HG02884 (cell line): Measurements from ENCODE around the gene ZBED4.

ENCODE experiments used
- ATAC-seq: cut with Tn5 transposase; IDR thresholded peaks from one replicate; pipeline ENCODE4 v1.9.1; 2021; ENCODE audit warnings: mild to moderate bottlenecking, moderate library complexity; ENCODE audit not compliant: unreplicated experiment

ZBED4 gene

DNA sequence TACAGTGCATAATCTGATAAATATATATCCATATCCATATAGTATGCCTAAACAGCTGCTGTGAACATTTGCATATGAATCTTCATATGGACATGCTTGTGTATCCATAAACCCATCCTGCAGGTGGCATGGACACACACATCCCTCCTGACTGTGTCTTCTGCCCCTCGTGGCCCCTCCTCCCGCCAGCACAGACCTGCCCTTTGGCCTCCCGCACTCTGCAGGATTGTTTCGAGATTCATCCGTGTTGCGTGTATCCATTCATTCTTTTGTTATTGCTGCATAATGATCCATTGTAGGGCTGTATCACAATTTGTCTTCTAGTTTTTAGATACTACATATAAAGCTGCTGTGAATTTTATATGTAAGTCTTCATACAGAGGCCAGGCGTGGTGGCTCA is 24.0 kb downstream of the ZBED4 start:
- ATAC-seq: no peak

DNA sequence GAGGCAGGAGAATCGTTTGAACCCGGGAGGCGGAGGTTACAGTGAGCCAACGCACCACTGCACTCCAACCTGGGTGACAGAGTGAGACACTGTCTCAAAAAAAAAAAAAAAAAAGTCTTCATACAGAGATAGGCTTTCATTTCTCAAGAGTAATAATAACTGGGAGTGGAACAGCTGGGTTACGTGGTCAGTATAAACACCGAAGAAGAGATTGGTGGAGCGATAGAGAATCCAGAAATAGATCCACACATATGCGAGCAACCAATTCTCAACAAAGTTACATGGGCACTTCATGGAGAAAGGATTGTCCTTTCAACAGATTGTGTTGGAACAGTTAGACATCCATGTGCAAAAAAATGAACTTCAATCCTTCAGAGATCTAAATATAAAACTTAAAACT is 24.6 kb downstream of the ZBED4 start:
- no peak for ATAC-seq

DNA sequence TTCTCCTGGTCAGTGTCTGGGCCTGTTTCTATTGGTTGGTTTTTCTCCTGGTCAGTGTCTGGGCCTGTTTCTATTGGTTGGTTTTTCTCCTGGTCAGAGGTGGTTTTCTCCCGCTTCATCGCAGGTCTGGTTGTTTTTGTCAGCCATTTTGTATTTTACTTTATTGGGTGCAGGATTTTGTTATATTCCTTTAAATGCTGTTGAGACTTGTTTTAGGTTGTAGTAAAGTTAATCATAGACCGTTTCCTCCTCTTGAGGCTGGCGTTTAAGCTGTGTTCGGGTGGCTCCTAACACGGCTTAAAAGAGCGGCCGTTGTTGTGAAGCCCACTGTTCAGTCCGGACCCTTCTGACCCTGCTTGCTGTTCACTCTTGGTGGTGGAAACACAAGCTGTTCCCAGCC is 26.2 kb downstream of the ZBED4 start:
- no peak for ATAC-seq

DNA sequence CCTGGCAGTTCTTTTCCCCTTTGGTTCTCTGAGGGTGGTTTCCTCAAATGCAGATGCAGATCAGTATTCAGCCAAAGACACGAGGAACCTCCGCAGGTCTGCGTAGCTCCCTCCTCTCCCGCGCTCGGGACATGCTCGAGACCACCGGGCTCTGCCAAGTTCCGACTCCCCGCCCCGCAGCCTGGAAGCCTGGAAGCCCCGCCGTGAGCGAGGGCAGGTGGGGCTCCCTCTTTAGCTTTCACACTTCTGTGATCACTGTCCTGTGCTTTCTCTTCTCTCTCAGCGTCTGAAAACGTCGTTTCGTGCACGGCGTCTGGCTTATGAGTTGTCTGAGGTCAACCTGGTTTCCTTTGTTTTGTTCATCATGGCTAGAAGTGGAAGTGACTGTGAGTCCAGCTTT is 26.6 kb downstream of the ZBED4 start:
- ATAC-seq: no peak

DNA sequence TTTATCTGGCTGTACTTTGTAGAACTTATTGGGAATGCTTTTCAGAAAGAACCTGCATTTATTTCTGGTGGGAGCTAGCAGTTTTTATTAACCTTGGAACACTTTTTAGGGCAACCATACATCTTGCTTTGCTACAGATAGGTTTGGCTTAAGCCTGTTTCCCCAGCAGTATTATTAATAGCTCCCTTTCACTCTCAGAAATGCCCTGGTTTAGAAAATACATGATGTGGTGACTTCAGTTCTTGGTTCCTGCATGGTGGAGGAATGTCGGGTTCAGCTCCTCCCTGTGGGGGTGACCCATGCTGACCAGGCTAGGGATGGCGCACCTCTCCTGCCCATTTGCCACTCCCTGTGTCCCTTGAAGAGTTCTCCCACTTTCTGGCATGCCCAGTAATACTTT is 28.2 kb downstream of the ZBED4 start:
- no peak for ATAC-seq

DNA sequence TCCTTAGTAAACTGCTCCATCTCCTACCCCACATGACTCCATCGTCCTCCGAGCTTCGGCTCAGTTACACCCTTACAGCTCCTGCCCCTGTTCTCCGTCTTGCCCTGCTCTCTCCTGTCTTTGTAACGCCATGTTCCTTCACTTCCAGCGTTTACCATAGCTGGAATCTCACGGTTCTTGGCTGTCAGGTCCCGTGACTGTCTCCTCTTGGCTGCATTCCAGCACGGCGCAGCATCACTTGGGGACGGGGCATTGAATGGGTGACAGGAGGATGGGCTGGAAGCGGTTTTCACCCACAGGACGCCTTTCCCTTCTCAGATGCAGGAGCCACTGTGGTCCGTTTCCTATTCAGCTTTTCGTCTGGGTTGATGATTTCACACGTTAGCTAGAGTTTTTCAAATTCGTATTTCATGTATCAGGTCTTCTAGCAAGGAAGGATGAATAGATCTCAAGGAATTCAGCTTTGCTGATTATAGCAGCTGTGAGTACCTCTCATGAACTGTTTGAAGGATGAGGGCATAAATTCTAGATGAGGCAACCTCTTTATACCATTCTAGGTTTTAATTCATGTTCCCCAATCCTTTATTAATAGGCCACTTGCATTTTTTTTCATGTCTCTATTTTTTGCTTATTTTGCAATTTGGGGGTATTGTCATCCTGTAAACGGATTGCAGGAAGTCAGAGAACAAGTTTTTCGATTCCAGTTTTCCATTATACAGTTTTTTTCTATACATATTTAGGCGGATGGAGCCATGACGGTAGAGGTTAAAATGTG is 29.1 kb downstream of the ZBED4 start:
- no peak for ATAC-seq

DNA sequence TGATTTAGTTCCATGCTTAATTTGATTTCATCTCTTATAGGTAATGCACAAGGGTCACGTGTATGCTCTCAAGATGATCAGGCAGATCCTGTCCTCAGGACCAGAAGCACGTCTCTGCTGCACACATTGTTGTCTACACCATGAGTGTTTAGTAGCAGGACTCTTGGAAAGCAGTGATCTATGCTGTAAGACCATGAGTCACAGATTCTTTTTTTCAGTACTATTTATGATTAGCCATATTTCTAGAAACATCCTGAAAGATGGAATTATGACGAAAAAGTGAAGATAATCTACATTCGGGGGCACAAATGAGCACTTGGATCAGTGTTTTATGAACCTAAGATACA is 29.6 kb downstream of the ZBED4 start:
- no peak for ATAC-seq

DNA sequence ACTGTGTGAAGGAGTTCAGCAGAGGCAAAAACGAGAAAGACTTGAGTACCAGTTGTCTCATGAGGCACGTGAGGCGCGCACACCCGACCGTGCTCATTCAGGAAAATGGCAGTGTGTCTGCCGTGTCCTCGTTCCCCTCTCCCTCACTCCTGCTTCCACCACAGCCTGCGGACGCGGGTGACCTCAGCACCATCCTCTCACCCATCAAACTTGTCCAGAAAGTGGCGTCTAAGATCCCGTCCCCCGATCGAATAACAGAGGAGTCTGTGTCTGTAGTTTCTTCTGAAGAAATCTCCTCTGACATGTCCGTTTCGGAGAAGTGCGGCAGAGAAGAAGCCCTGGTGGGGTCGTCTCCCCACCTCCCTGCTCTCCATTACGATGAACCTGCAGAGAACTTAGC is 30.4 kb downstream of the ZBED4 start:
- ATAC-seq: no peak

DNA sequence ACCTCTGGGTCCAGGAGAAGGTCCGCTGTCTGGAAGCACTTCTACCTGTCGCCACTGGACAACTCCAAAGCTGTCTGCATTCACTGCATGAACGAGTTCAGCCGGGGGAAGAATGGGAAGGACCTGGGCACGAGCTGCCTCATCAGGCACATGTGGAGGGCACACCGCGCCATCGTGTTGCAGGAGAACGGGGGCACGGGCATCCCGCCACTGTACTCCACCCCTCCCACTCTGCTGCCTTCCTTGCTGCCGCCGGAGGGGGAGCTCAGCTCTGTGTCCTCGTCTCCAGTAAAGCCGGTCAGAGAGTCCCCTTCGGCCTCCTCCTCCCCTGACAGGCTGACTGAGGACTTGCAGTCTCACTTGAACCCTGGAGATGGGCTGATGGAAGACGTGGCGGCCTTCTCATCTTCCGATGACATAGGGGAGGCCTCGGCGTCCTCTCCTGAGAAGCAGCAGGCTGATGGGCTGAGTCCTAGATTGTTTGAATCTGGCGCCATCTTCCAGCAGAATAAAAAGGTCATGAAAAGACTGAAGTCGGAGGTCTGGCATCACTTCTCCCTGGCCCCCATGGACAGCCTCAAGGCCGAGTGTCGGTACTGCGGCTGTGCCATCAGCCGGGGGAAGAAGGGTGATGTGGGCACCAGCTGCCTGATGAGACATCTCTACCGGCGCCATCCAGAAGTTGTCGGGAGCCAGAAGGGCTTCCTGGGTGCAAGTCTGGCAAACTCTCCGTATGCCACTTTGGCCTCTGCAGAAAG is 31.0 kb downstream of the ZBED4 start:
- no peak for ATAC-seq

DNA sequence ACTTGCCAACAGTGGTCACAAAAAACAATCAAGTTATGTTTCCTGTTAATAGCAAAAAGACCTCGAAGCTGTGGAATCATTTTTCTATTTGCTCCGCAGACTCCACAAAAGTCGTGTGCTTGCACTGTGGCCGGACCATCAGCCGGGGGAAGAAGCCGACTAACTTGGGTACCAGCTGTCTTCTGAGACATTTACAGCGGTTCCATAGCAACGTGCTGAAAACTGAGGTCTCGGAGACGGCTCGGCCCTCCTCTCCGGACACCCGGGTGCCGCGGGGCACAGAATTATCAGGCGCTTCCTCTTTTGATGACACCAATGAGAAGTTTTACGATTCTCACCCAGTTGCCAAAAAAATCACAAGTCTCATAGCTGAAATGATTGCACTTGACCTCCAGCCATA is 31.6 kb downstream of the ZBED4 start:
- no peak for ATAC-seq

DNA sequence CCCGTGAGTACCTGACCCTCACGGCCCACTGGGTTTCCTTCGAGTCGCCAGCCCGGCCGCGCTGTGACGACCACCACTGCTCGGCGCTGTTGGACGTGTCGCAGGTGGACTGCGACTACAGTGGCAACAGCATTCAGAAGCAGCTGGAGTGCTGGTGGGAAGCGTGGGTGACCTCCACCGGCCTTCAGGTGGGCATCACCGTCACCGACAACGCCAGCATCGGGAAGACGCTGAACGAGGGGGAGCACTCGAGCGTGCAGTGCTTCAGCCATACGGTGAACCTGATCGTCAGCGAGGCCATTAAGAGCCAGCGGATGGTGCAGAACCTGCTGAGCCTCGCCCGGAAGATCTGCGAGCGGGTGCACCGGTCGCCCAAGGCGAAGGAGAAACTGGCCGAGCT is 32.2 kb downstream of the ZBED4 start:
- ATAC-seq: no peak

DNA sequence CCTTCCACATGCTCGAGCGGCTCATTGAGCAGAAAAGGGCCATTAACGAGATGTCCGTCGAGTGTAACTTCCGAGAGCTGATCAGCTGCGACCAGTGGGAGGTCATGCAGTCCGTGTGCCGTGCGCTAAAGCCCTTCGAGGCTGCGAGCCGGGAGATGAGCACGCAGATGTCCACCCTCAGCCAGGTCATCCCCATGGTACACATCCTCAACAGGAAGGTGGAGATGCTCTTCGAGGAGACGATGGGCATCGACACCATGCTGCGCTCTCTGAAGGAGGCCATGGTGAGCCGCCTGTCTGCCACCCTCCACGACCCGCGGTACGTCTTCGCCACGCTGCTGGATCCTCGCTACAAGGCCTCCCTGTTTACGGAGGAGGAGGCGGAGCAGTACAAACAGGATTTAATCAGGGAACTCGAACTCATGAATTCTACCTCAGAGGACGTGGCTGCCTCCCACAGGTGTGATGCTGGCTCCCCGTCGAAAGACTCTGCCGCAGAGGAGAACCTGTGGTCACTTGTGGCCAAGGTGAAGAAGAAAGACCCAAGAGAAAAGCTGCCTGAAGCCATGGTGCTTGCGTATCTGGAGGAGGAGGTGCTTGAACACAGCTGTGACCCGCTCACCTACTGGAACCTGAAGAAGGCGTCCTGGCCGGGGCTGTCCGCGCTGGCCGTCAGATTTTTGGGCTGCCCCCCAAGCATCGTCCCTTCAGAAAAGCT is 32.9 kb downstream of the ZBED4 start:
- no peak for ATAC-seq

DNA sequence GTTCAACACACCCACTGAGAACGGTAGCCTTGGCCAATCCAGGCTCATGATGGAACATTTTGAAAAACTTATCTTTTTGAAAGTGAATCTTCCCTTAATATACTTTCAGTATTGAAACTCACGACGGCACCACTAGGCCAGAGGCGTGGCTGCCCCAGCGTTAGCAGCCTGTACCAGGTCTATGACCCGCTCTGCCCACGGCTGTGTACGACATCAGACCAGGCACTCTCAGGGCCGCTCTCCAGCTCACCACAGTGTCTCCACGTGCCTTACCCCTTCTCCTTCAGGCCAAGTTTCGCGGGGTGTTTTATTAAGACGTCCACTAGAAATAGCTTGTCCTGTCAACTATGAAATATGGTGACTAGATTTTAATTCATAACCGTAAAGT is 33.4 kb downstream of the ZBED4 start:
- ATAC-seq: no peak

DNA sequence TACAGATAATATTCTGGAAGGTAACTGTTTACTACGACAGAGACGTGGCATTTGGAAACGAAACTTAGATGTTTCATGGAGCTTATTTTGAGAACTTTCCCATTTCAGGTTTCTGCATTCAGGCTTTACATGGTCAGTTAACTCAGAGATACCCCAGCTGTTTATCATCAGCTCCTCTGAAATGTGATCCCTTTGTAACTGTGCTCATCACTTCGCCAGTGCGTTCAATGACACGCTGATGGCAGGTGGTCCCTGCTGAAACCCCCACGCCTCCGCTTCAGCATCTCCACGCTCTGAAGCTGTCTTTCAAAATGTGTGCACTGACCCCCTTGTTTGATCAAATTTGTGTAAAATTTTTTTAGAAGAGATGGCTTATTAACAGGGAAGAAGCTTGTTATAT is 34.1 kb downstream of the ZBED4 start:
- ATAC-seq: no peak

DNA sequence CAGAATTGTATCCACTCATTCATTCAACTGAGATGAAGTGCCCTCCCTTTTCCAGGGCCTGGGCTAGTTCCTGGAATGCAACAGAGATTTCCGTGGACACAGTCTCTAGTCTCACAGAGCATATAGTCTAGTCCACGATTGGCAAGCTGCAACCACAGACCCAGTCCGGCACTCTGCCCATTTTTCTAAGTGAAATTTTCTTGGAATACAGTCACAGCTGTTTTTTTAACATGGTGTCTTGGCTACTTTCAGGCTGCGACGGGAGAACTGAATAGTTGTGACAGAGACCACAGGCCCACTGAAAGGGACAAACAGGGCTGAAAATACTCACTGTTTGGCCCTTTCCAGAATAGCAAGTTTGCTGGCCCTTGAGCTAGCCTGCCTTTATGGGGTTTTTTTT is 35.4 kb downstream of the ZBED4 start:
- no peak for ATAC-seq

DNA sequence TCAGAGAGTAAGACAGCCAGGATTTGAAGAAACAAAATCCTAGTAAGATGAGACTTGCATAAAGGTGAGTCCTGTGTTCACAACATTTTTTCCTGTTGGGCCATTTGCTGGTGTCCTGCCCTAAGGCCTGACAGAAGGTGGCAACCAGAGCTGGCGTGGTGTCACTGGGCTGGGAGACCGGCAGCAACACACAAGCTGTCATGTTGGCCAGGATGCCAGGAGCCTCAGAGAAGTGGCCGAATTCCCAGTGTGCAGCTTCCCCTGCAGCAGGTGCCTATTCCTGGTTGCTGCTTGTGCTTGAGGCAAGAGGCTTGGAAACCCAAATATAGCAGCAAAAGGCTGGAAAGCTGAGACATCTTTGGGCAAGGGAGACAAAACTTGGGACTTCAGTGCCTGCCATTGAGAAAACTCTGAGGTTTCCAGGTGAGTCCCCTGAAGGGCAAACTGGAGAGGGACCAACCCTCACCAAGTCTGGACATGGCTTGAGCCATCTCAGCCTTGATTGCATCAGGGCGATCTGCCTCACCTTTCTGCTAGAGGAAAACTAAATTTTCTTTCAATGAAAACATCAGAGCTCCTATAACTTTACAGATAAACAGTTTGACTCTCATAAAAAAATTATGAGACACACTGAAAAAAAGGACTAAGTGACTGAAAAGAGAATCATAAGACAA is 38.7 kb downstream of the ZBED4 start:
- no peak for ATAC-seq

DNA sequence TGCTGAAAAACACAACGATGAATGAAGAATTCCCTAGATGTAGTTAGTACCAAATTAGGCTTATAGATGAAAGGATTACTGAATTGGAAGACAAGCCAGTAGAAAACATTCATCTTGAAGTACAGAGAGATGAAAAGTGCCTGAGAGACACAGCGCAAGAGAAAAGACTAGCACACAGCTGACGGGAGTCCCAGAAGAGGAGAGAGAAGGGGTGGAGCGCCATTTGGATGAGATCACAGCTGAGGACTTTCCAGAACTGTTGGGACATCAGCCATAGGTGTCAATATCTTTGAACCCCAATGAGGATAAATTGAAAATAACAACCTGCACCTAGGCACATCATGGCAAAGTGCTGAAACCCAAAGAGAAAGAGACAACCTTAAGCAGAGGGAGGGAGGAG is 39.4 kb downstream of the ZBED4 start:
- no peak for ATAC-seq

DNA sequence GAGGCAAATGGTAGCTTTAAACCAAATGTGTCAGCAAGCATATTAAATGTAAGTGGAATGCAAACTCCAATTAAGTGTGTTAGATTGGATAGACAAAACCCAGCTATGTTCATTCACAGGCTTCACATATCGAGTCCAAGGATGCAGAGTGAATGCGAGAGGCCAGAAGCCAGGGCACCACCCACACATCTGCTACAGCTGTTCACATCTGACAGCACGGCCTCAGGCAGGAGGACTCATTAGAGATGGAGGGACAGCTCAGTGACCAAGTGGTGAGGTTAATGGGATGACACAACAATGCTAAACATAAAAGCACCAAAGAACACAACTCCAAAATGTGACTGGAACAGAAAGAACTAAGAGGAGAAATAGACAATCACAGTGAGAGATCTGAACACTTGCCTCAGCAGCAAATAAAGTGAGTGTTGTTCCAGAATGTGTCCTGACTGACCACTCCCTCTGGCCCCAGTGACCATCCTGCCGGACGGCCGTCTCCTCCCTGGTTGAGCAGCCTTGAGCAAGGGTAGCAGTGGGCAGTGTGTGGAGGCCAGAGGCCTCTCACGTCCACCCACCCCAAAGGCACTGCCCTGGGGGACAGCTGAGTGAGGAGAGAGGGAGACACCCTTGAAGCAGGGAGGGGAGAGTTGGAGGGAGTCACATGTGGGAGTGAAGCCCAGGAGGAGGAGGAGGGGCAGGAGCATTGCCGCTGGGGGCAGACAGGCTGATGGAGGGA is 40.8 kb downstream of the ZBED4 start:
- ATAC-seq: no peak

DNA sequence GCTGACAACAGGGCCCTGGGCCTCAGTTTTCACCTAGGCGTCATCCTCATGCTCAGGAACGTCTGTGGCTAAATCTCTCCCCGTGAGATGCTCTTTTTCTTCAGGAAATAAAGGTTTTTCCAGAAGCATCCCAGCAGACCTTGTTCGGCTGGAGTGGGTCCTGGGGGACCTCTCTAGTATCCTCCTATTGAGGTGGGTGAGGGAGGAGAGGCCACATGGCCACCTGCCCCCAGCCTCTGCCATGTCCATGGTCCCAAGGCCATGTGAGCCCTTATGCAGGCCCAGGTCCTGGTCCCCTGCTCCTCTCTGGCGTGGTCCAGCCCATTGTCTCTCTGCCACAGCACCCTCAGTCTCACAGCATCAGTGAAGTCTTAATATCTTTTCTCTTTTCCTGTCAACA is 42.6 kb downstream of the ZBED4 start:
- no peak for ATAC-seq

DNA sequence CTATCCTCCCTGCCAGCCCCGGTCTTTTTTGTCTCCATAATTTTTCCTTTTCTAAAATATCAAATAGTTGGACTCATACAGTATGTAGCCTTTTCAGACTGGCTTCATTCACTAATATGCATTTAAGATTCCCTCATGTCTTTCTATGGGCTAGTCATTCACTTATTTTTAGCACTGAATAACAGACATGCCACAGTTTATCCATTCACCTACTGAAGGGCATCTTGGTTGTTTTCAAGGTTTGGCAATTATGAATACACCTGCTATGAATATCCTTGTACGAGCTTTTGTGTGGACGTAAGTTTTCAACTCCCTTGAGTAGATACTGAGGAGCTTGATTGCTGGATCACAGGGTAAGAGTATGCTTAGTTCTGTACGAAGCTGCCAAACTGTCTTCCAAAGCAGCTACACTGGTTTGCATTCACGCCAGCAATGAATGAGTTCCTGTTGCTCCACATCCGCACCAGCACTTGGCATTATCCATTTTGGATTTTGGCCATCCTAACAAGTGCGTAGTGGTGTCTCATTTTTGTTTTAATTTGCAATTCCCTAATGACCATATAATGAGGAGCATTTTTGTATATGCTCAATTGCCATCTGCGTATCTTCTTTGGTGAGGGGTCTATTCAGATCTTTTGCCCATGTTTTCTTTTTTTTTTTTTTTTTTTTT is 43.5 kb downstream of the ZBED4 start:
- no peak for ATAC-seq
